Esophagus muscularis mucosa (tissue), 4 donors: ENCODE measurements around the gene CFAP73. TPM values are rescaled to one million over a fixed set of nuclear protein-coding genes. Genes with fewer than 3 reads are reported as not detected.

Experiments
- DNase-seq: peaks from one replicate; pipeline ENCODE4 v3.0.0-alpha.2; 2017; ENCODE audit errors: extremely low spot score
- H3K27ac ChIP-seq, 4 donors: fragments of 200-600 bp; sonication (generic); replicated peaks in 1 of 4; 1 replicate in 3 of 4; 2 replicates in 1 of 4; pipeline ENCODE4 v1.5.1; 2016 to 2019; ENCODE audit warnings: mild to moderate bottlenecking in 1 of 4
- H3K27me3 ChIP-seq, 4 donors: fragments of 200-600 bp; sonication (generic); one replicate each; pipeline versions ENCODE4 v1.5.1 to v1.6.0; 2016 to 2019
- H3K36me3 ChIP-seq, 4 donors: fragments of 200-600 bp; sonication (generic); one replicate each; pipeline ENCODE4 v1.5.1; 2016 to 2019
- H3K4me1 ChIP-seq, 4 donors: fragments of 200-600 bp; sonication (generic); one replicate each; pipeline ENCODE4 v1.5.1; 2016 to 2019
- H3K4me3 ChIP-seq, 4 donors: fragments of 200-600 bp; sonication (generic); 1 replicate in 2 of 4; 2 replicates in 2 of 4; pipeline ENCODE4 v1.5.1; 2016 to 2019; ENCODE audit warnings: mild to moderate bottlenecking in 4 of 4, moderate library complexity in 1 of 4
- H3K9me3 ChIP-seq, 4 donors: fragments of 200-600 bp; sonication (generic); 1 replicate in 3 of 4; 2 replicates in 1 of 4; pipeline ENCODE4 v1.5.1; 2016 to 2019
- CTCF ChIP-seq, 3 experiments: fragments of 200-600 bp in 2 of 3; fragments of 450-650 bp in 1 of 3; sonication (generic) in 2 of 3; IDR thresholded peaks; one replicate each; pipeline ENCODE4 v1.5.1; 2017 to 2019; ENCODE audit warnings: antibody characterized with exemption in 3 of 3, mild to moderate bottlenecking in 2 of 3, moderate library complexity in 1 of 3
- EP300 ChIP-seq: sonication (generic); formaldehyde crosslinking; IDR thresholded peaks from one replicate; pipeline ENCODE4 v1.6.1; 2017; ENCODE audit warnings: antibody characterized with exemption
- POLR2A ChIP-seq: fragments of 450-650 bp; IDR thresholded peaks from one replicate; pipeline ENCODE4 v1.6.1; 2017; ENCODE audit warnings: antibody characterized with exemption, moderate library complexity, mild to moderate bottlenecking, low read depth
- POLR2AphosphoS5 ChIP-seq, 2 donors: sonication (generic); formaldehyde crosslinking; IDR thresholded peaks; one replicate each; pipeline ENCODE4 v1.6.1; 2017; ENCODE audit warnings: antibody characterized with exemption in 2 of 2
- WGBS: methylation state at CpG from one replicate; pipeline ENCODE4 v1.1.5; 2018; 5-methylcytosine and 5-hydroxymethylcytosine counted together
- intact Hi-C: fragments of 100-400 bp; cut with DNase I; formaldehyde crosslinking; loops from one replicate; pipeline ENCODE4 v1.15.1; 2023
- total RNA-seq, 4 donors: library from RNA; depleted of rRNA; stranded (reverse); fragments of >200 nt; gene quantifications; one replicate each; pipeline versions ENCODE4 v1.1.0 to v1.2.1, GENCODE V29; 2016

Gene CFAP73
- total RNA-seq, 4 donors from 2014 or later, result not detected

GRCh38 chr12:113198296-113198695 lies 48.8 kb downstream of the CFAP73 start:
- Histone ChIP-seq H3K9me3 (no peaks in the 10 kb centered on the region), H3K4me1 (peaks cover 11 to 15% (median 11%) of the 10 kb centered on the region in 4 donors), H3K27me3 (no peaks in the 10 kb centered on the region), H3K4me3 (no peak overlapping the region), H3K27ac (no peak overlapping the region), H3K36me3 (no peaks in the 10 kb centered on the region)
- no peak for DNase-seq
- 79% methylated on average over 1 of the region's 1 CpG for WGBS
- no peak for TF ChIP-seq POLR2A
- TF ChIP-seq POLR2AphosphoS5 (IDR thresholded peaks at IDR 0.05), result no peak
- TF ChIP-seq CTCF (IDR thresholded peaks at IDR 0.05), result no peak
- no peak for TF ChIP-seq EP300
- intact Hi-C loops, result no loop called here

GRCh38 chr12:113200021-113200797 lies 50.7 kb downstream of the CFAP73 start:
- TF ChIP-seq EP300 (no peak), POLR2AphosphoS5 (IDR thresholded peaks at IDR 0.05) (no peak), POLR2A (no peak), CTCF (IDR thresholded peaks at IDR 0.05) (no peak)
- no peaks in the 10 kb centered on the region for H3K36me3 ChIP-seq
- DNase-seq, result no peak
- H3K4me3 ChIP-seq, result no peak overlapping the region
- intact Hi-C loops, result loop anchor here (10.0 kb wide), 1 partner anchor 225 kb away; the partner anchor contains the start of gene SDSL
- H3K27ac ChIP-seq, result no peak overlapping the region
- 75% methylated on average over 3 of the region's 12 CpGs for WGBS
- peaks cover 0 to 3% (median 0%) of the 10 kb centered on the region in 4 donors for H3K4me1 ChIP-seq
- no peaks in the 10 kb centered on the region for H3K27me3 ChIP-seq
- no peaks in the 10 kb centered on the region for H3K9me3 ChIP-seq

GRCh38 chr12:113201187-113202177 lies 52.0 kb downstream of the CFAP73 start:
- H3K9me3 ChIP-seq, result no peaks in the 10 kb centered on the region
- TF ChIP-seq CTCF (IDR thresholded peaks at IDR 0.05) (no peak), EP300 (no peak), POLR2A (no peak), POLR2AphosphoS5 (IDR thresholded peaks at IDR 0.05) (no peak)
- WGBS, result 96% methylated on average over 10 of the region's 14 CpGs
- no peak overlapping the region for H3K4me3 ChIP-seq
- H3K27ac ChIP-seq, result no peak overlapping the region
- intact Hi-C loops, result loop anchor here (10.0 kb wide), 1 partner anchor 223 kb away; the partner anchor contains the start of gene SDSL
- H3K27me3 ChIP-seq, result no peaks in the 10 kb centered on the region
- peaks cover 0 to 3% (median 0%) of the 10 kb centered on the region in 4 donors for H3K4me1 ChIP-seq
- no peak for DNase-seq
- no peaks in the 10 kb centered on the region for H3K36me3 ChIP-seq

- Histone ChIP-seq H3K36me3 (no peaks in the 10 kb centered on the region), H3K4me3 (no peak overlapping the region), H3K27ac (no peak overlapping the region), H3K27me3 (no peaks in the 10 kb centered on the region), H3K9me3 (no peaks in the 10 kb centered on the region), H3K4me1 (peaks cover 0 to 2% (median 0%) of the 10 kb centered on the region in 4 donors)
- intact Hi-C loops, result loop anchor here (10.0 kb wide), 1 partner anchor 222 kb away; the partner anchor contains the start of gene SDSL
- no peak for DNase-seq
- 96% methylated on average over 4 of the region's 4 CpGs for WGBS
- TF ChIP-seq CTCF (IDR thresholded peaks at IDR 0.05) (no peak), POLR2AphosphoS5 (IDR thresholded peaks at IDR 0.05) (no peak), POLR2A (no peak), EP300 (no peak)
Measured at GRCh38 chr12:113202300-113203075, 53.0 kb downstream of the CFAP73 start.
